ENCODE data around the gene NPAS2.
A peak's percentile ranks its signal among the peaks of the same experiment; 100 is the strongest.

The NPAS2 gene

GRCh38 chr2:100887039-100887578 is 67.2 kb downstream of the NPAS2 start:
- no peak for TF ChIP-seq CTCF (IDR thresholded peaks at IDR 0.05; ENCODE audit: insufficient read depth, low read depth, low read length, missing control alignments)
- no peak overlapping the region for H3K4me3 ChIP-seq (ENCODE audit: low read depth, low read length)
- DNase-seq (ENCODE audit: low read depth): no peak

- DNase-seq (ENCODE audit: low read depth): no peak
- H3K4me3 ChIP-seq (ENCODE audit: low read depth, low read length): no peak overlapping the region
- no peak for TF ChIP-seq CTCF (IDR thresholded peaks at IDR 0.05; ENCODE audit: insufficient read depth, low read depth, low read length, missing control alignments)
Observed at GRCh38 chr2:100887713-100888495, 68.0 kb downstream of the NPAS2 start.

GRCh38 chr2:100888601-100889000 is 68.7 kb downstream of the NPAS2 start:
- no peak for DNase-seq (ENCODE audit: low read depth)
- no peak for TF ChIP-seq CTCF (IDR thresholded peaks at IDR 0.05; ENCODE audit: insufficient read depth, low read depth, low read length, missing control alignments)
- no peak overlapping the region for H3K4me3 ChIP-seq (ENCODE audit: low read depth, low read length)

- DNase-seq (ENCODE audit: low read depth): no peak
- H3K4me3 ChIP-seq (ENCODE audit: low read depth, low read length): no peak overlapping the region
- no peak for TF ChIP-seq CTCF (IDR thresholded peaks at IDR 0.05; ENCODE audit: insufficient read depth, low read depth, low read length, missing control alignments)
Observed at GRCh38 chr2:100889286-100889685, 69.3 kb downstream of the NPAS2 start.

GRCh38 chr2:100891906-100892642 is 72.1 kb downstream of the NPAS2 start:
- no peak for TF ChIP-seq CTCF (IDR thresholded peaks at IDR 0.05; ENCODE audit: insufficient read depth, low read depth, low read length, missing control alignments)
- H3K4me3 ChIP-seq (ENCODE audit: low read depth, low read length): no peak overlapping the region
- no peak for DNase-seq (ENCODE audit: low read depth)

GRCh38 chr2:100893392-100894104 is 73.6 kb downstream of the NPAS2 start:
- DNase-seq (ENCODE audit: low read depth): peak; percentile 69
- no peak overlapping the region for H3K4me3 ChIP-seq (ENCODE audit: low read depth, low read length)
- no peak for TF ChIP-seq CTCF (IDR thresholded peaks at IDR 0.05; ENCODE audit: insufficient read depth, low read depth, low read length, missing control alignments)

Measured in GM12865 (cell line).